Measurements from ENCODE around the gene ACOT6. TPM values are rescaled to one million over a fixed set of nuclear protein-coding genes. Genes with fewer than 3 reads are reported as not detected.
"Not testable (repeated sequence)": the region's sequence is repeated elsewhere in the genome, so short reads cannot be mapped to it uniquely, and the experiment has no call there.

Gene ACOT6
- total RNA-seq, 1 experiment from 2014 or later: not detected

- Mint-ChIP-seq H3K36me3 (ENCODE audit: insufficient read depth, unreplicated experiment) (peaks cover 6% of the 10 kb centered on the region), H3K27me3 (ENCODE audit: insufficient read depth, unreplicated experiment) (no peaks in the 10 kb centered on the region), H3K9me3 (ENCODE audit: unreplicated experiment) (no peaks in the 10 kb centered on the region), H3K27ac (ENCODE audit: low read depth, unreplicated experiment) (no peak overlapping the region), H3K4me1 (ENCODE audit: insufficient read depth, unreplicated experiment) (peaks cover 6% of the 10 kb centered on the region), H3K4me3 (ENCODE audit: unreplicated experiment) (peak overlapping the region; percentile 60)
- ChIA-PET CTCF (interaction anchor here (0.5 to 9.8 kb wide), 28 partner anchors 9 to 447 kb away, joined by 3 to 162 read pairs (median 4); no protein-coding TSS in a partner anchor), POLR2A (interaction anchor here (0.6 to 2.8 kb wide), 5 partner anchors 10 to 218 kb away, joined by 3 to 11 read pairs (median 3); no protein-coding TSS in a partner anchor)
- BruUV-seq (replicated peaks): no TSS peak
- TF ChIP-seq CTCF (IDR thresholded peaks at IDR 0.05; ENCODE audit: unreplicated experiment): no peak
- no peak for DNase-seq (ENCODE audit: unreplicated experiment)
- intact Hi-C loops (cut with micrococcal nuclease): no loop called here
Observed at GRCh38 chr14:73634011-73634833, 21.9 kb downstream of the ACOT6 start.

GRCh38 chr14:73636355-73636754 is 24.0 kb downstream of the ACOT6 start:
- BruUV-seq (replicated peaks); intact Hi-C loops (cut with micrococcal nuclease); H3K4me1 Mint-ChIP-seq (ENCODE audit: insufficient read depth, unreplicated experiment); H3K36me3 Mint-ChIP-seq (ENCODE audit: insufficient read depth, unreplicated experiment); H3K27me3 Mint-ChIP-seq (ENCODE audit: insufficient read depth, unreplicated experiment); H3K27ac Mint-ChIP-seq (ENCODE audit: low read depth, unreplicated experiment); DNase-seq (ENCODE audit: unreplicated experiment); H3K4me3 Mint-ChIP-seq (ENCODE audit: unreplicated experiment); H3K9me3 Mint-ChIP-seq (ENCODE audit: unreplicated experiment): not testable (repeated sequence)
- ChIA-PET POLR2A (interaction anchor here (0.6 kb wide), 1 partner anchor 1235 kb away, joined by 3 read pairs; no protein-coding TSS in a partner anchor), CTCF (interaction anchor here (9.8 kb wide), 1 partner anchor 127 kb away, joined by 162 read pairs; no protein-coding TSS in a partner anchor)

GRCh38 chr14:73637830-73638229 is 25.5 kb downstream of the ACOT6 start:
- no peaks in the 10 kb centered on the region for H3K27me3 Mint-ChIP-seq (ENCODE audit: insufficient read depth, unreplicated experiment)
- peaks cover 10% of the 10 kb centered on the region for H3K4me1 Mint-ChIP-seq (ENCODE audit: insufficient read depth, unreplicated experiment)
- POLR2A ChIA-PET: interaction anchor here (0.7 kb wide), 1 partner anchor 8 kb away, joined by 3 read pairs; no protein-coding TSS in a partner anchor
- TF ChIP-seq CTCF (IDR thresholded peaks at IDR 0.05; ENCODE audit: unreplicated experiment): no peak
- DNase-seq (ENCODE audit: unreplicated experiment): no peak
- intact Hi-C loops (cut with micrococcal nuclease): no loop called here
- BruUV-seq (replicated peaks): no TSS peak
- no peaks in the 10 kb centered on the region for H3K9me3 Mint-ChIP-seq (ENCODE audit: unreplicated experiment)
- CTCF ChIA-PET: interaction anchor here (0.6 to 9.8 kb wide), 3 partner anchors 10 to 166 kb away, joined by 4 to 162 read pairs (median 5); no protein-coding TSS in a partner anchor
- no peak overlapping the region for H3K27ac Mint-ChIP-seq (ENCODE audit: low read depth, unreplicated experiment)
- H3K36me3 Mint-ChIP-seq (ENCODE audit: insufficient read depth, unreplicated experiment): peaks cover 6% of the 10 kb centered on the region
- no peak overlapping the region for H3K4me3 Mint-ChIP-seq (ENCODE audit: unreplicated experiment)

GRCh38 chr14:73640796-73641365 is 28.6 kb downstream of the ACOT6 start:
- CTCF ChIA-PET: interaction anchor here (9.8 kb wide), 1 partner anchor 131 kb away, joined by 162 read pairs; no protein-coding TSS in a partner anchor

More at GRCh38 chr14:73640796-73641365, 28.6 kb downstream of the ACOT6 start:
- no peak for DNase-seq (ENCODE audit: unreplicated experiment)
- Mint-ChIP-seq H3K27me3 (ENCODE audit: insufficient read depth, unreplicated experiment) (no peaks in the 10 kb centered on the region), H3K4me3 (ENCODE audit: unreplicated experiment) (no peak overlapping the region), H3K36me3 (ENCODE audit: insufficient read depth, unreplicated experiment) (no peaks in the 10 kb centered on the region), H3K27ac (ENCODE audit: low read depth, unreplicated experiment) (no peak overlapping the region), H3K9me3 (ENCODE audit: unreplicated experiment) (no peaks in the 10 kb centered on the region), H3K4me1 (ENCODE audit: insufficient read depth, unreplicated experiment) (peaks cover 14% of the 10 kb centered on the region)
- no TSS peak for BruUV-seq (replicated peaks)
- POLR2A ChIA-PET: no interaction called here
- TF ChIP-seq CTCF (IDR thresholded peaks at IDR 0.05; ENCODE audit: unreplicated experiment): no peak
- intact Hi-C loops (cut with micrococcal nuclease): loop anchor here (5.0 kb wide), 1 partner anchor 71 kb away; the partner anchor contains the start of gene PNMA1
